GM12878 (cell line): ENCODE results near the gene ZSCAN20. TPM values are rescaled to one million over a fixed set of nuclear protein-coding genes. Genes with fewer than 3 reads are reported as not detected.

Experiments
- ATF7 ChIP-seq: fragments of 450-650 bp; IDR thresholded peaks from 2 replicates; pipeline ENCODE4 v1.6.1; 2016; ENCODE audit warnings: low read depth, mild to moderate bottlenecking
- BCL11A ChIP-seq: IDR thresholded peaks from 2 replicates; pipeline ENCODE4 v1.6.1; 2011; ENCODE audit warnings: low read depth, low read length
- CHD1 ChIP-seq: IDR thresholded peaks from 2 replicates; pipeline ENCODE4 v1.6.1; 2012; ENCODE audit warnings: low read depth, low read length, improper control_type of control experiment
- EGR1 ChIP-seq, 2 experiments: IDR thresholded peaks; 1 replicate in 1 of 2; 2 replicates in 1 of 2; pipeline ENCODE4 v1.6.1; 2011 to 2012; ENCODE audit warnings: low read depth in 2 of 2, low read length in 2 of 2, borderline replicate concordance in 1 of 2, mild to moderate bottlenecking in 1 of 2, moderate library complexity in 1 of 2
- EZH2 ChIP-seq: IDR thresholded peaks from 2 replicates; pipeline ENCODE4 v1.6.1; 2012; ENCODE audit warnings: low read depth, mild to moderate bottlenecking, control low read depth, inconsistent platforms, low read length, borderline replicate concordance; ENCODE audit not compliant: control insufficient read depth
- HCFC1 ChIP-seq: fragments of 150-350 bp; IDR thresholded peaks from 2 replicates; pipeline ENCODE4 v1.6.1; 2014; ENCODE audit warnings: low read length
- KAT2A ChIP-seq: conservative IDR thresholded peaks from 2 replicates; pipeline ENCODE4 v1.6.1; 2011; ENCODE audit warnings: low read depth, low read length; ENCODE audit not compliant: control insufficient read depth
- MYC ChIP-seq: IDR thresholded peaks from 2 replicates; pipeline ENCODE4 v1.6.1; 2011; ENCODE audit warnings: mild to moderate bottlenecking, low read length, moderate library complexity, inconsistent platforms; ENCODE audit not compliant: insufficient read depth, insufficient replicate concordance, insufficient read length, severe bottlenecking
- NR2F1 ChIP-seq: fragments of 450-650 bp; conservative IDR thresholded peaks from 2 replicates; pipeline ENCODE4 v1.6.1; 2017; ENCODE audit warnings: mild to moderate bottlenecking
- POLR2AphosphoS2 ChIP-seq: IDR thresholded peaks from 2 replicates; pipeline ENCODE4 v1.6.1; 2011; ENCODE audit warnings: low read depth, mild to moderate bottlenecking, low read length, improper control_type of control experiment, moderate library complexity
- POU2F2 ChIP-seq: IDR thresholded peaks from 3 replicates; pipeline ENCODE4 v1.6.1; 2011; ENCODE audit warnings: low read depth, mild to moderate bottlenecking, low read length, borderline replicate concordance
- RELB ChIP-seq: fragments of 450-650 bp; IDR thresholded peaks from 2 replicates; pipeline ENCODE4 v1.6.1; 2017; ENCODE audit warnings: low read depth, mild to moderate bottlenecking, moderate library complexity
- SIX5 ChIP-seq: IDR thresholded peaks from 2 replicates; pipeline ENCODE4 v1.6.1; 2011; ENCODE audit warnings: mild to moderate bottlenecking, low read depth, low read length, moderate library complexity; ENCODE audit not compliant: severe bottlenecking
- STAT1 ChIP-seq: fragments of 450-650 bp; conservative IDR thresholded peaks from 2 replicates; pipeline ENCODE4 v1.6.1; 2014; ENCODE audit warnings: antibody characterized with exemption, mild to moderate bottlenecking
- STAT3 ChIP-seq: IDR thresholded peaks from 2 replicates; pipeline ENCODE4 v1.6.1; 2011; ENCODE audit warnings: low read depth, low read length, improper control_type of control experiment
- TARDBP ChIP-seq: IDR thresholded peaks from 2 replicates; pipeline ENCODE4 v1.6.1; 2016; ENCODE audit warnings: borderline replicate concordance
- USF1 ChIP-seq: IDR thresholded peaks from 2 replicates; pipeline ENCODE4 v1.6.1; 2011; ENCODE audit warnings: borderline replicate concordance, low read depth, mild to moderate bottlenecking, moderate library complexity, mixed read lengths, low read length; ENCODE audit not compliant: insufficient read depth; ENCODE audit errors: extremely low read length
- ZSCAN29 ChIP-seq: fragments of 450-650 bp; IDR thresholded peaks from 2 replicates; pipeline ENCODE4 v1.6.1; 2017; ENCODE audit warnings: mild to moderate bottlenecking, moderate library complexity
- polyA plus RNA-seq, 11 experiments: library from polyadenylated mRNA; depleted of rRNA in 4 of 11; unstranded in 6 of 11; stranded (reverse) in 5 of 11; fragments of >200 nt; fragmentation: Nextera tagmentation in 4 of 11; fragmentation: Illumina TruSeq in 1 of 11; extraction: Ambion mirVana in 4 of 11; extraction: Trizol in 1 of 11; gene quantifications; 1 replicate in 1 of 11; 2 replicates in 10 of 11; pipeline versions ENCODE4 v1.2.1 to v1.2.3, GENCODE V29; 2011 to 2016; ENCODE audit warnings: inconsistent platforms in 2 of 11, missing spikeins in 2 of 11, low read depth in 1 of 11
- total RNA-seq, 4 experiments: library from RNA; depleted of rRNA in 3 of 4; stranded (reverse); fragments of >200 nt in 3 of 4; fragmentation: Illumina TruSeq in 1 of 4; extraction: Trizol in 1 of 4; gene quantifications; 2 replicates each; pipeline versions ENCODE4 v1.2.1 to v1.2.3, GENCODE V29; 2013 to 2021
- TF ChIP-seq, protein P1 (sequence below): fragments of 450-650 bp; IDR thresholded peaks from 2 replicates; pipeline ENCODE4 v1.6.1; 2017; ENCODE audit warnings: mild to moderate bottlenecking, low read depth, inconsistent platforms; ENCODE audit not compliant: poor library complexity, severe bottlenecking
- TF ChIP-seq, protein P2 (sequence below): fragments of 450-650 bp; IDR thresholded peaks from 2 replicates; pipeline ENCODE4 v1.6.1; 2017; ENCODE audit warnings: mild to moderate bottlenecking, moderate library complexity

Gene ZSCAN20
- total and polyA plus RNA-seq, 10 of the 15 experiments (the other 5 are each of a cell fraction or from before 2014, with no cell fraction given) = 0.35 to 5.1 (median 2.4) TPM

- TF ChIP-seq STAT3 (no peak), CHD1 (no peak), BCL11A (peak; percentile 74; the same call in 1 of the 2 replicates), EZH2 (no peak), EGR1 (IDR thresholded peaks at IDR 0.05; ENCODE audit: borderline replicate concordance in 1 of 2, low read depth in 2 of 2, low read length in 2 of 2) (no peak), ATF7 (peak; percentile 39; the same call in 1 of the 2 replicates), NR2F1 (no peak; the same call in 1 of the 2 replicates), HCFC1 (no peak), MYC (no peak), STAT1 (no peak), POU2F2 (no peak), TARDBP (no peak), KAT2A (no peak), ZSCAN29 (no peak), RELB (no peak), SIX5 (no peak), USF1 (no peak), POLR2AphosphoS2 (no peak)
- TF ChIP-seq, protein P1, sequence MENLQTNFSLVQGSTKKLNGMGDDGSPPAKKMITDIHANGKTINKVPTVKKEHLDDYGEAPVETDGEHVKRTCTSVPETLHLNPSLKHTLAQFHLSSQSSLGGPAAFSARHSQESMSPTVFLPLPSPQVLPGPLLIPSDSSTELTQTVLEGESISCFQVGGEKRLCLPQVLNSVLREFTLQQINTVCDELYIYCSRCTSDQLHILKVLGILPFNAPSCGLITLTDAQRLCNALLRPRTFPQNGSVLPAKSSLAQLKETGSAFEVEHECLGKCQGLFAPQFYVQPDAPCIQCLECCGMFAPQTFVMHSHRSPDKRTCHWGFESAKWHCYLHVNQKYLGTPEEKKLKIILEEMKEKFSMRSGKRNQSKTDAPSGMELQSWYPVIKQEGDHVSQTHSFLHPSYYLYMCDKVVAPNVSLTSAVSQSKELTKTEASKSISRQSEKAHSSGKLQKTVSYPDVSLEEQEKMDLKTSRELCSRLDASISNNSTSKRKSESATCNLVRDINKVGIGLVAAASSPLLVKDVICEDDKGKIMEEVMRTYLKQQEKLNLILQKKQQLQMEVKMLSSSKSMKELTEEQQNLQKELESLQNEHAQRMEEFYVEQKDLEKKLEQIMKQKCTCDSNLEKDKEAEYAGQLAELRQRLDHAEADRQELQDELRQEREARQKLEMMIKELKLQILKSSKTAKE = no peak
- TF ChIP-seq, protein P2, sequence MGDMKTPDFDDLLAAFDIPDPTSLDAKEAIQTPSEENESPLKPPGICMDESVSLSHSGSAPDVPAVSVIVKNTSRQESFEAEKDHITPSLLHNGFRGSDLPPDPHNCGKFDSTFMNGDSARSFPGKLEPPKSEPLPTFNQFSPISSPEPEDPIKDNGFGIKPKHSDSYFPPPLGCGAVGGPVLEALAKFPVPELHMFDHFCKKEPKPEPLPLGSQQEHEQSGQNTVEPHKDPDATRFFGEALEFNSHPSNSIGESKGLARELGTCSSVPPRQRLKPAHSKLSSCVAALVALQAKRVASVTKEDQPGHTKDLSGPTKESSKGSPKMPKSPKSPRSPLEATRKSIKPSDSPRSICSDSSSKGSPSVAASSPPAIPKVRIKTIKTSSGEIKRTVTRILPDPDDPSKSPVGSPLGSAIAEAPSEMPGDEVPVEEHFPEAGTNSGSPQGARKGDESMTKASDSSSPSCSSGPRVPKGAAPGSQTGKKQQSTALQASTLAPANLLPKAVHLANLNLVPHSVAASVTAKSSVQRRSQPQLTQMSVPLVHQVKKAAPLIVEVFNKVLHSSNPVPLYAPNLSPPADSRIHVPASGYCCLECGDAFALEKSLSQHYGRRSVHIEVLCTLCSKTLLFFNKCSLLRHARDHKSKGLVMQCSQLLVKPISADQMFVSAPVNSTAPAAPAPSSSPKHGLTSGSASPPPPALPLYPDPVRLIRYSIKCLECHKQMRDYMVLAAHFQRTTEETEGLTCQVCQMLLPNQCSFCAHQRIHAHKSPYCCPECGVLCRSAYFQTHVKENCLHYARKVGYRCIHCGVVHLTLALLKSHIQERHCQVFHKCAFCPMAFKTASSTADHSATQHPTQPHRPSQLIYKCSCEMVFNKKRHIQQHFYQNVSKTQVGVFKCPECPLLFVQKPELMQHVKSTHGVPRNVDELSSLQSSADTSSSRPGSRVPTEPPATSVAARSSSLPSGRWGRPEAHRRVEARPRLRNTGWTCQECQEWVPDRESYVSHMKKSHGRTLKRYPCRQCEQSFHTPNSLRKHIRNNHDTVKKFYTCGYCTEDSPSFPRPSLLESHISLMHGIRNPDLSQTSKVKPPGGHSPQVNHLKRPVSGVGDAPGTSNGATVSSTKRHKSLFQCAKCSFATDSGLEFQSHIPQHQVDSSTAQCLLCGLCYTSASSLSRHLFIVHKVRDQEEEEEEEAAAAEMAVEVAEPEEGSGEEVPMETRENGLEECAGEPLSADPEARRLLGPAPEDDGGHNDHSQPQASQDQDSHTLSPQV = no peak
Observed at GRCh38 chr1:33425900-33426299, 46.5 kb upstream of the ZSCAN20 start (continued).
